HG02852 (cell line): Measurements from ENCODE around the gene DNAAF8.

Experiments used
- ATAC-seq: cut with Tn5 transposase; IDR thresholded peaks from one replicate; pipeline ENCODE4 v1.9.1; 2021; ENCODE audit warnings: mild to moderate bottlenecking, moderate library complexity; ENCODE audit not compliant: unreplicated experiment

DNAAF8 gene

DNA sequence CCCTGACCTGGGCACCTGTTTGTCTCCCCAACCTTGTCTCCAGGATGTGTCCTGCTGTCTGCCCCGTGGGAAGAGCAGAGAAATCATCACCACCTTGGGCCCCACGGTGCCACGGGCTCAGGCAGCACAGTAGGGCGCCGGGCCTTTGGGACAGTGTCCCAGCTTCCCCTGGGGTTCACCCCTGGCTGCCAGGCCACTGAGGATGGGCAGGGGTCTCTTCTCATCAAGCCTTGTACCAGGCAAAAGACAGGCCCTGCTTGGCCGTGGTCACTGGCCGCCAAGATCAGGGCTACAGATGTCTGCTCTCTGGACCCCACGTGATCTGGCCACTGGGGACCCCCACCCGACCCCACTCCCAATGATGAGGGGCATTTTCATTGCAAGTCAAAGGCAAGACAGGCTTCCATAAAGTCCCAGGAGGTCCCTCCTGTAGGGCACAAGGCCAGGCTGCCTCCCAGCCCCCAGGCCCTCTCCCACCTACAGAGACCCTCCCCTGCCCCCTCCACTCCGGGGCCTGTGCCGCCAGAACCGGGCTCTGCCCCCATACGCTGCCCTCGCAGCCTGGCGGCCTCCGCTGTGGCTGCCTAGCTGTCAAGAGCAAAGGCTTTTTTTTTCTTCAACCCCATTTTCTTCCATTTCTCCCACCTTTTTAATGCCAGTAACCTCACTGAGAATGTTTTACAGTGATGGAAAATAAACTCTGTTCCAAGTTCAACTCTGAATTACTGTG is 14.5 kb downstream of the DNAAF8 start:
- ATAC-seq = no peak

- ATAC-seq = no peak
Observed at GRCh38 chr16:4749700-4750257, 15.4 kb downstream of the DNAAF8 start.

GRCh38 chr16:4750896-4751295 is 16.6 kb downstream of the DNAAF8 start:
- no peak for ATAC-seq

DNA sequence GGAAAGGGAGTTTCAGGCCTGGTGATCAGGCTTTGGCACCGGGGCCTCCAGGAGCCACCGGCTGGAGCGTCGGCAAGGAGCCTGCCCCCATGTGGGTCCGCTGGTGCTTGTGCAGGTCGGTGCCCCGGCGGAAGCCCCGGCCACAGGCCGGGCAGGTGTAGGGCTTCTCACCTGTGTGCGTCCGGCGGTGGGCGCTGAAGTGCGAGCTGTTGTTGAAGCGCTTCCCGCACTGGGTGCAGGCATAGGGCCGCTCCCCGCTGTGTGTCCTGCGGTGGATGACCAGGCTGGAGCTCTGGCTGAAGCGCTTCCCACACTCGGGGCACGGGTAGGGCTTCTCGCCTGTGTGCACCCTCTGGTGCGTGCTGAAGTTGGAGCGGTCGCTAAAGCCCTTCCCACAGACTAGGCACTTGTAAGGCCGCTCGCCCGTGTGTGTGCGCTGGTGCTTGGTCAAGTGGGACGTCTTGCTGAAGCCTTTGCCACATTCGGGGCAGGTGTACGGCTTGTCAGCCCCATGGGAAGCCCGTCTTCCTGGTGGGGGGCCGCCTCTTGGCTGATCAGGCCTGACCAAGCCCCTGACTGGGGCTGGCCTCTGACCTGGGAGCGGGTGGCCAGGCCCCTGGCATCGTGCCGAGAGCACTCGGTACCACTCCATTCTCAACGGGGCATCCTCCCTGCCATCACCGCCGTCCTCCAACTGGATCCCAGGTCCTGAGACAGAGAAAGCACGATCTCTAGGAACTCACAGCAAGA is 18.2 kb downstream of the DNAAF8 start:
- no peak for ATAC-seq

GRCh38 chr16:4753227-4753626 is 18.9 kb downstream of the DNAAF8 start:
- ATAC-seq = no peak

GRCh38 chr16:4754865-4755264 is 20.5 kb downstream of the DNAAF8 start:
- ATAC-seq = no peak

DNA sequence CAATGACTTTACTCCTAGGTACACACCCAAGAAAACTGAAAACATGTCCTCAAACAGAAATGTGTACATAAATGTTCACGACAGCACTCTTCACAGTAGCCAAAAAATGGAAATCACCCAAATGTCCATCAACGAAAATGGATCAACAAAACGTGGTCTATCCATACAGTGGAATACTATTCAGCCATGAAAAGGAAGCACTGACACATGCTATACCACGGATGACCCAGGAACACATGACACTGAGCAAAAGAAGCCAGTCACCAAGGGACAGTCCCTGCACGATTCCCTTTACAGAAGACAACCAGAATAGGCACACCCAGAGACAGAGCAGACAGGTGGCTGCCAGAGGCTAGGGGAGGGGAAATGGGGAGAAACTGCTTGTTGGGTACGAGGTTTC is 21.4 kb downstream of the DNAAF8 start:
- no peak for ATAC-seq

DNA sequence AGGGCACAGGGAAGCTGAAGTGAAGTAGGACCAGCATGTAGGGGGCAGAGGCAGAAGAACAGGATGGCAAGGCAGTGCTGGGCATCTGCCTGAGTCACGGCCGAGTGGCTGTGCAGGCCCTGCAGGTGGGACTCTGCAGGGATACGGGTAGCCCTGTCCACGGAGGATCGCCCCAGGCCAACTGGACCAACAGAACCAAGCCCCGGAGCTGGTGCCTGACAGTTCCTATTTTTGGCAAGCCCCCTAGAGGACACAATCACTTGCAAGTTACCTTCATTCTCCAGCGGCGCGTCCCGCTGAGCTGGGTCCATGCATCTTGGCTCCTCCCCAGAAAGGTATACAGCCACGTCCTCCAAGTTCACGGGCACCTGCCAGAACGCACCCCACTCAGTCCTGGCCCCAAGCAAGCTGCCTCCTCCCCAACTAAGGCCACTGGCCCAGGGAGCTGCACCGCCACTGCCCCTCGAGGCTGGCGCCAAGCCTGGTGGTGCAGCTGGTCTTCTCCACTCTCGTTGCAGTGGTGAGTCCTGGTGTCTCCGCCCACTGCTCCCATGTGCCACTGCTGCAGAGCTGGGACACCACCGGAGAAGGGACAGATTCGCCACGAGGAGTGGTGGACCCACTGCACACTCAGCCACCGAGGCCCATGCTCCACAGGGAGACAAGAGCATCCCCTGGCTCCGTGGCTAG is 26.0 kb downstream of the DNAAF8 start:
- no peak for ATAC-seq

- no peak for ATAC-seq
Observed at GRCh38 chr16:4762205-4762604, 27.9 kb downstream of the DNAAF8 start.

GRCh38 chr16:4763791-4764190 is 29.5 kb downstream of the DNAAF8 start:
- ATAC-seq = no peak

GRCh38 chr16:4765511-4766474 is 31.5 kb downstream of the DNAAF8 start:
- ATAC-seq = no peak

- ATAC-seq = peak; percentile 80
Observed at GRCh38 chr16:4766875-4767628, 32.7 kb downstream of the DNAAF8 start, which contains the start of gene ZNF500. ZNF500 (minus strand) TSS chr16:4767162; CDS start chr16:4765978, 1,184 bp downstream.

GRCh38 chr16:4767872-4768548 is 33.7 kb downstream of the DNAAF8 start:
- ATAC-seq = no peak

DNA sequence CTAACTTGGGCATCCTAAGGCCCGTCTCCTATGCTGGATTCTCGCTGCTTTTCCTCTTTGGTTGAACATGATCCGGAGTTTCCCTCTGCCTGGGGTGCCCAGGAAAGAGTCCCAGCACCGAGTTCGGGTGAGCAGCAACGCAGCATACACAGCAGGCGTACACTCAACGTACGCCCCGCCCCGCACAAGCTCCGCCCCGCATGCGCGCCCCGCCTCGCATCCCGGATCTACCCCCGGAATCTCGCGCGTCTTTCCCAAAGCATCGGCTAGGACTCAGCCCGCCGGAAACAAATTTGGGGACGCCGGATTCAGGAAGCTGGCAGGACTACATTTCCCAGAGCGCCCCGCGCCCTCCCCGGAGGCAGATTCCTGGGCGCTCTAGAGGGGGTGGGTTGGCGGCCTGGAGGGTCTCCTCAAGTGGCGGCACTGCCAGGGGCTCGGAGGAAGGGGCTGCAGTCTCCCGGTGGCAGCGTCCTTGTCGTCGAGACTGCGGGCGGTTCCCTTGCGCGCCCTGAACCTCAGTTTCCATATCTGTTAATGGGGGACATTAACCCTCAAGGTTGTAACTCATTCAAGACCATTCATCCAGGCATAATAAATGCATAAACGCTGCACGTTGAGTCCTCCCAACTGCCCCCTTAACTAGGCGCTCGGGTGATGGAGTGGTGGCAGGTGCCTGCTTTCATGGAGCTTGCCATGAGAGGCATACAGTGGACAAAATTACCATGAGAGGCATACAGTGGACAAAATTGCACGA is 34.4 kb downstream of the DNAAF8 start:
- peak; percentile 63 for ATAC-seq

DNA sequence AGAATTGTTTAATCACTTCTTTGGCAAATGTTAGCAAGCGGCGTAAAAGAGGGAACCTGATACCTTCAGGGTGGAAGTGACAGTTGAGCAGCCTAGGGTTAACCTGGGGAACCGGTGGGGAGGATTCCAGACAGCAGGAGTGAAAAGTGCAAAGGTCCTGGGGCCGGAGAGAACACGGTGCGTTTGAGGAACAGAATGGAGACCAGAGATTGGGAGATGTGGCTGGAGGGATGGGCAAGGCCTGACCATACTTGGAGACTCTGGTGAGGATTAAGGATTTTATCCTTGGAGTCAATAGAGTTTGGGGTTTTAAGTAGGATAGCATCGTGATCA is 34.9 kb downstream of the DNAAF8 start:
- ATAC-seq = no peak

GRCh38 chr16:4771646-4772045 is 37.3 kb downstream of the DNAAF8 start:
- no peak for ATAC-seq

GRCh38 chr16:4772351-4772750 is 38.0 kb downstream of the DNAAF8 start:
- ATAC-seq = no peak

GRCh38 chr16:4775005-4775404 is 40.7 kb downstream of the DNAAF8 start:
- no peak for ATAC-seq
